KMS-11 (cell line): ENCODE data around the gene TAOK2.

Source experiments
- H2AFZ ChIP-seq: fragments of 200-600 bp; sonication (generic); 2 replicates; pipeline ENCODE4 v1.6.1; 2016; ENCODE audit warnings: antibody characterized with exemption, mixed run types, low read depth
- H3K27ac ChIP-seq: fragments of 200-600 bp; sonication (generic); 2 replicates; pipeline ENCODE4 v1.6.1; 2016; ENCODE audit warnings: mild to moderate bottlenecking, mixed run types
- H3K27me3 ChIP-seq: fragments of 200-600 bp; sonication (generic); 2 replicates; pipeline ENCODE4 v1.6.1; 2017; ENCODE audit warnings: mild to moderate bottlenecking, low read depth, mixed run types, moderate library complexity; ENCODE audit not compliant: insufficient read depth
- H3K36me3 ChIP-seq: fragments of 200-600 bp; sonication (generic); 2 replicates; pipeline ENCODE4 v1.6.1; 2017; ENCODE audit warnings: mild to moderate bottlenecking, mixed run types; ENCODE audit not compliant: insufficient read depth
- H3K4me1 ChIP-seq: fragments of 200-600 bp; sonication (generic); 2 replicates; pipeline ENCODE4 v1.6.1; 2016; ENCODE audit warnings: mild to moderate bottlenecking, low read depth, mixed run types; ENCODE audit not compliant: poor library complexity, severe bottlenecking
- H3K4me2 ChIP-seq: fragments of 200-600 bp; sonication (generic); 2 replicates; pipeline ENCODE4 v1.7.0; 2016; ENCODE audit warnings: mild to moderate bottlenecking, mixed run types
- H3K4me3 ChIP-seq: fragments of 200-600 bp; sonication (generic); IDR thresholded peaks from 2 replicates; pipeline ENCODE4 v1.6.1; 2017; ENCODE audit warnings: low read depth, low read length, mixed read lengths; ENCODE audit not compliant: insufficient read depth
- H3K79me2 ChIP-seq: fragments of 200-600 bp; sonication (generic); 2 replicates; pipeline ENCODE4 v1.6.1; 2016; ENCODE audit warnings: low read depth, mixed run types; ENCODE audit not compliant: insufficient read depth
- H3K9ac ChIP-seq: fragments of 200-600 bp; sonication (generic); 2 replicates; pipeline ENCODE4 v1.6.1; 2016; ENCODE audit warnings: mild to moderate bottlenecking, mixed run types
- H4K20me1 ChIP-seq: fragments of 200-600 bp; sonication (generic); 2 replicates; pipeline ENCODE4 v1.6.1; 2016; ENCODE audit warnings: mild to moderate bottlenecking, mixed run types; ENCODE audit not compliant: insufficient read depth
- CTCF ChIP-seq: fragments of 200-600 bp; sonication (generic); conservative IDR thresholded peaks from 2 replicates; pipeline ENCODE4 v1.6.1; 2017; ENCODE audit warnings: low read depth, mild to moderate bottlenecking, antibody characterized with exemption, low read length, moderate library complexity, mixed read lengths

TAOK2 gene

GRCh38 chr16:29994600-29995323 is 21.1 kb downstream of the TAOK2 start:
- Histone ChIP-seq H3K4me2 (peak overlapping the region; percentile 93), H3K36me3 (no peaks in the 10 kb centered on the region), H3K4me3 (peak overlapping the region; percentile 9)

GRCh38 chr16:29995324-29995910 is 21.7 kb downstream of the TAOK2 start, which contains the start of gene HIRIP3:
Gene HIRIP3, minus strand, starts transcription at chr16:29995617. Its CDS starts 12 bp downstream, at chr16:29995605.
- Histone ChIP-seq H3K4me2 (peak within 1 kb of the TSS; percentile 93), H3K4me1 (peaks cover 17% of the 10 kb centered on the region), H3K27me3 (no peaks in the 10 kb centered on the region), H2AFZ (peak within 1 kb of the TSS; percentile 95), H3K36me3 (no peaks in the 10 kb centered on the region), H3K9ac (peak within 1 kb of the TSS; percentile 100), H3K79me2 (peaks cover 10% of the 10 kb centered on the region; the same call in 1 of the 2 replicates), H3K27ac (peak within 1 kb of the TSS; percentile 100), H4K20me1 (no peaks in the 10 kb centered on the region), H3K4me3 (peak within 1 kb of the TSS; percentile 9)
- TF ChIP-seq CTCF, result 0 out of 2 replicates have a peak, but pooled peaks have one; percentile 14

More at GRCh38 chr16:29994600-29995323, 21.1 kb downstream of the TAOK2 start:
- H3K27ac ChIP-seq, result peak overlapping the region; percentile 100
- H2AFZ ChIP-seq, result peak overlapping the region; percentile 95
- TF ChIP-seq CTCF, result no peak
- no peaks in the 10 kb centered on the region for H4K20me1 ChIP-seq
- H3K9ac ChIP-seq, result peak overlapping the region; percentile 100
- peaks cover 10% of the 10 kb centered on the region; the same call in 1 of the 2 replicates for H3K79me2 ChIP-seq
- H3K4me1 ChIP-seq, result peaks cover 17% of the 10 kb centered on the region
- no peaks in the 10 kb centered on the region for H3K27me3 ChIP-seq

GRCh38 chr16:29995911-29996765 is 22.5 kb downstream of the TAOK2 start, which contains the start of gene INO80E:
Gene INO80E, plus strand, starts transcription at chr16:29996241. Its CDS starts 70 bp downstream, at chr16:29996311.
- H3K4me3 ChIP-seq, result peak within 1 kb of the TSS; percentile 9
- peak within 1 kb of the TSS; percentile 95 for H2AFZ ChIP-seq
- H3K79me2 ChIP-seq, result peaks cover 10% of the 10 kb centered on the region; the same call in 1 of the 2 replicates
- no peak for TF ChIP-seq CTCF
- H3K36me3 ChIP-seq, result no peaks in the 10 kb centered on the region
- peak within 1 kb of the TSS; percentile 100 for H3K9ac ChIP-seq
- no peaks in the 10 kb centered on the region for H4K20me1 ChIP-seq
- no peaks in the 10 kb centered on the region for H3K27me3 ChIP-seq
- H3K4me1 ChIP-seq, result peaks cover 17% of the 10 kb centered on the region
- peak within 1 kb of the TSS; percentile 100 for H3K27ac ChIP-seq
- H3K4me2 ChIP-seq, result peak within 1 kb of the TSS; percentile 93

GRCh38 chr16:29996766-29997250 is 23.1 kb downstream of the TAOK2 start:
- Histone ChIP-seq H3K4me1 (peaks cover 17% of the 10 kb centered on the region), H3K9ac (peak overlapping the region; percentile 100; the same call in 1 of the 2 replicates), H3K4me3 (peak overlapping the region; percentile 1), H3K27ac (no peak overlapping the region), H3K4me2 (peak overlapping the region; percentile 85), H2AFZ (peak overlapping the region; percentile 95), H3K27me3 (no peaks in the 10 kb centered on the region), H4K20me1 (no peaks in the 10 kb centered on the region), H3K79me2 (peaks cover 10% of the 10 kb centered on the region; the same call in 1 of the 2 replicates), H3K36me3 (no peaks in the 10 kb centered on the region)
- TF ChIP-seq CTCF, result no peak
